ENCODE data around the gene SEC24B.

- TF ChIP-seq CTCF (conservative IDR thresholded peaks at IDR 0.05; ENCODE audit: low read depth, low read length) (no peak), EZH2 (IDR thresholded peaks at IDR 0.05; ENCODE audit: borderline replicate concordance, low read depth, low read length, poor library complexity, severe bottlenecking) (no peak)
These were observed 43.4 kb upstream of the SEC24B start for GRCh38 chr4:109390115-109390768.
